ENCODE measurements around the gene ZBTB8A.

The ZBTB8A gene

DNA sequence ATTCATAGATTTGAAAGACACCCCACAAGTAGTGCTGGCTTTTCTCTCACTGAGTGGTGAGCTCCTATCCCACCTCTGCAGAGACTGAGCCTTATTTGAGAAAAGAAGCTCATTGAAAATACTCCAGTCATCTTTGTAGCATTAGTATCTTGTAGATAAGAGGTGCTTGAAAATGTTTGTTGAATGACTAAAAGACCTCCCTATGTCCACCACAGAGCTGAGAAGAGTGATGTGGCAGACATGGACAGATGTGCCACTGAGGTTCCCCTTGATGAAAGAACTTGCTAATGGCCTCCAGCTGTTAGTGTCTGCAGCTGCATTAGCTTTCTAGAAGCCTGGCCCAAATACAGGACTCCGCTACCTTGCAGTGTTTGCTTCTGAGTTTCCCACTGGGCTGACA, 29.3 kb upstream of the ZBTB8A start:
- Histone ChIP-seq H3K4me3 (ENCODE audit: insufficient read depth, low read length, poor library complexity, severe bottlenecking) (no peak overlapping the region), H3K9ac (ENCODE audit: low read length) (no peak overlapping the region), H3K79me2 (ENCODE audit: insufficient read depth, low read length) (no peaks in the 10 kb centered on the region), H4K20me1 (ENCODE audit: low read depth, low read length) (no peaks in the 10 kb centered on the region), H3K27ac (ENCODE audit: low read depth, low read length) (no peak overlapping the region), H3K9me3 (ENCODE audit: insufficient read depth, low read length) (no peaks in the 10 kb centered on the region), H3K4me2 (ENCODE audit: low read depth, low read length, poor library complexity, severe bottlenecking) (no peak overlapping the region), H3K27me3 (ENCODE audit: low read length) (no peaks in the 10 kb centered on the region), H2AFZ (ENCODE audit: low read depth, low read length, severe bottlenecking) (no peak overlapping the region), H3K36me3 (ENCODE audit: low read length) (no peaks in the 10 kb centered on the region), H3K9me2 (replicated peaks; ENCODE audit: insufficient read depth, low read length) (no peaks in the 10 kb centered on the region), H3F3A (ENCODE audit: insufficient read depth) (no peaks in the 10 kb centered on the region)
- TF ChIP-seq CTCF (IDR thresholded peaks at IDR 0.05; ENCODE audit: insufficient read depth, low read length, poor library complexity, severe bottlenecking) (no peak), EZH2phosphoT487 (conservative IDR thresholded peaks at IDR 0.05; ENCODE audit: low read length) (no peak)

GRCh38 chr1:32516402-32516801, 22.8 kb upstream of the ZBTB8A start:
- H3K79me2 ChIP-seq (ENCODE audit: insufficient read depth, low read length): no peaks in the 10 kb centered on the region
- H3K4me3 ChIP-seq (ENCODE audit: insufficient read depth, low read length, poor library complexity, severe bottlenecking): no peak overlapping the region
- H3F3A ChIP-seq (ENCODE audit: insufficient read depth): no peaks in the 10 kb centered on the region
- no peak for TF ChIP-seq EZH2phosphoT487 (conservative IDR thresholded peaks at IDR 0.05; ENCODE audit: low read length)
- no peak for TF ChIP-seq CTCF (IDR thresholded peaks at IDR 0.05; ENCODE audit: insufficient read depth, low read length, poor library complexity, severe bottlenecking)
- no peaks in the 10 kb centered on the region for H3K36me3 ChIP-seq (ENCODE audit: low read length)
- H3K4me2 ChIP-seq (ENCODE audit: low read depth, low read length, poor library complexity, severe bottlenecking): no peak overlapping the region
- no peak overlapping the region for H3K9ac ChIP-seq (ENCODE audit: low read length)
- H4K20me1 ChIP-seq (ENCODE audit: low read depth, low read length): no peaks in the 10 kb centered on the region
- H2AFZ ChIP-seq (ENCODE audit: low read depth, low read length, severe bottlenecking): no peak overlapping the region
- H3K27ac ChIP-seq (ENCODE audit: low read depth, low read length): no peak overlapping the region
- no peaks in the 10 kb centered on the region for H3K27me3 ChIP-seq (ENCODE audit: low read length)
- H3K9me2 ChIP-seq (replicated peaks; ENCODE audit: insufficient read depth, low read length): no peaks in the 10 kb centered on the region
- H3K9me3 ChIP-seq (ENCODE audit: insufficient read depth, low read length): no peaks in the 10 kb centered on the region

- H3K36me3 ChIP-seq (ENCODE audit: low read length): no peaks in the 10 kb centered on the region
- H3K9ac ChIP-seq (ENCODE audit: low read length): no peak overlapping the region
- H2AFZ ChIP-seq (ENCODE audit: low read depth, low read length, severe bottlenecking): no peak overlapping the region
- no peaks in the 10 kb centered on the region for H3F3A ChIP-seq (ENCODE audit: insufficient read depth)
- no peaks in the 10 kb centered on the region for H3K9me2 ChIP-seq (replicated peaks; ENCODE audit: insufficient read depth, low read length)
- H3K27ac ChIP-seq (ENCODE audit: low read depth, low read length): no peak overlapping the region
- H3K4me2 ChIP-seq (ENCODE audit: low read depth, low read length, poor library complexity, severe bottlenecking): no peak overlapping the region
- no peak overlapping the region for H3K4me3 ChIP-seq (ENCODE audit: insufficient read depth, low read length, poor library complexity, severe bottlenecking)
- H3K9me3 ChIP-seq (ENCODE audit: insufficient read depth, low read length): no peaks in the 10 kb centered on the region
- H3K27me3 ChIP-seq (ENCODE audit: low read length): no peaks in the 10 kb centered on the region
- TF ChIP-seq EZH2phosphoT487 (conservative IDR thresholded peaks at IDR 0.05; ENCODE audit: low read length) (no peak), CTCF (IDR thresholded peaks at IDR 0.05; ENCODE audit: insufficient read depth, low read length, poor library complexity, severe bottlenecking) (no peak)
- H4K20me1 ChIP-seq (ENCODE audit: low read depth, low read length): no peaks in the 10 kb centered on the region
- no peaks in the 10 kb centered on the region for H3K79me2 ChIP-seq (ENCODE audit: insufficient read depth, low read length)
These were observed 20.3 kb upstream of the ZBTB8A start for GRCh38 chr1:32518976-32519375.
